Stomach (tissue), 4 donors: Measurements from ENCODE around the gene EDRF1.

Source experiments
- CTCF ChIP-seq, 7 experiments: fragments of 450-650 bp in 4 of 7; fragments of 200-600 bp in 3 of 7; sonication (generic) in 3 of 7; IDR thresholded peaks; one replicate each; pipeline ENCODE4 v1.5.1; 2016 to 2019; ENCODE audit warnings: antibody characterized with exemption in 7 of 7, control low read depth in 2 of 7, mild to moderate bottlenecking in 1 of 7
- EP300 ChIP-seq: sonication (generic); formaldehyde crosslinking; IDR thresholded peaks from one replicate; pipeline ENCODE4 v1.6.1; 2017; ENCODE audit warnings: antibody characterized with exemption
- POLR2A ChIP-seq, 4 donors: fragments of 450-650 bp; IDR thresholded peaks; one replicate each; pipeline ENCODE4 v1.6.1; 2016; ENCODE audit warnings: antibody characterized with exemption in 4 of 4, control low read depth in 2 of 4, mild to moderate bottlenecking in 1 of 4, moderate library complexity in 1 of 4

- no peak for TF ChIP-seq CTCF (IDR thresholded peaks at IDR 0.05)
- no peak for TF ChIP-seq POLR2A (IDR thresholded peaks at IDR 0.05)
- no peak for TF ChIP-seq EP300
Measured at GRCh38 chr10:125747417-125747816, 27.9 kb downstream of the EDRF1 start.
